Endodermal cell (in vitro differentiated cells): ENCODE results near the gene TNFSF11. TPM values are rescaled to one million over a fixed set of nuclear protein-coding genes. Genes with fewer than 3 reads are reported as not detected.

Experiments
- DNase-seq: peaks from one replicate; pipeline ENCODE4 v3.0.0-alpha.2; 2017
- H3K27ac ChIP-seq: 2 replicates; pipeline ENCODE4 v1.5.1; 2013; ENCODE audit warnings: mild to moderate bottlenecking, low read depth, low read length, moderate library complexity
- H3K27me3 ChIP-seq: 2 replicates; pipeline ENCODE4 v1.6.1; 2013; ENCODE audit warnings: mild to moderate bottlenecking, low read length, moderate library complexity; ENCODE audit not compliant: insufficient read depth, control insufficient read depth, poor library complexity, severe bottlenecking
- H3K36me3 ChIP-seq: 2 replicates; pipeline ENCODE4 v1.7.0; 2013; ENCODE audit warnings: mild to moderate bottlenecking, low read length, moderate library complexity; ENCODE audit not compliant: control insufficient read depth, insufficient read depth
- H3K4me1 ChIP-seq: one replicate; pipeline ENCODE4 v1.7.0; 2013; ENCODE audit warnings: low read length; ENCODE audit not compliant: control insufficient read depth, insufficient read depth
- H3K4me3 ChIP-seq: 2 replicates; pipeline ENCODE4 v1.5.1; 2013; ENCODE audit warnings: mild to moderate bottlenecking, low read length, moderate library complexity
- H3K9ac ChIP-seq: 2 replicates; pipeline ENCODE4 v1.6.1; 2013; ENCODE audit warnings: mild to moderate bottlenecking, low read length, moderate library complexity; ENCODE audit not compliant: poor library complexity, severe bottlenecking; ENCODE audit errors: extremely low read depth
- H3K9me3 ChIP-seq: 2 replicates; pipeline ENCODE4 v1.6.1; 2013; ENCODE audit warnings: mild to moderate bottlenecking, low read length, moderate library complexity; ENCODE audit not compliant: control insufficient read depth
- H3K27ac Mint-ChIP-seq: 2 replicates; pipeline ENCODE4 v1.8.0; 2020; ENCODE audit warnings: mixed read lengths
- H3K27me3 Mint-ChIP-seq: 2 replicates; pipeline ENCODE4 v1.8.0; 2021; ENCODE audit warnings: mild to moderate bottlenecking, mixed read lengths; ENCODE audit not compliant: insufficient read depth
- H3K36me3 Mint-ChIP-seq: 2 replicates; pipeline ENCODE4 v1.8.0; 2020; ENCODE audit warnings: low read depth, mixed read lengths
- H3K4me1 Mint-ChIP-seq: 2 replicates; pipeline ENCODE4 v1.8.0; 2020; ENCODE audit warnings: mixed read lengths
- H3K4me3 Mint-ChIP-seq: 2 replicates; pipeline ENCODE4 v1.8.0; 2020; ENCODE audit warnings: mild to moderate bottlenecking, moderate library complexity, mixed read lengths
- H3K9me3 Mint-ChIP-seq: 2 replicates; pipeline ENCODE4 v1.8.0; 2020; ENCODE audit warnings: mild to moderate bottlenecking, mixed read lengths
- WGBS, 2 experiments: methylation state at CpG; one replicate each; pipeline versions ENCODE4 v1.1.5 to v1.1.7; 2013; ENCODE audit warnings: missing lambda C conversion rate in 2 of 2, mixed read lengths in 1 of 2; ENCODE audit not compliant: insufficient coverage in 1 of 2, insufficient read length in 1 of 2; 5-methylcytosine and 5-hydroxymethylcytosine counted together
- total RNA-seq, 2 donors: library from RNA; stranded (reverse); fragmentation: NEBNext Ultra II Directional in 1 of 2; extraction: Animal tissue kit (Norgen Biotek cat#: 25700) in 1 of 2; gene quantifications; 2 replicates in 1 of 2; 3 replicates in 1 of 2; pipeline ENCODE4 v1.2.1, GENCODE V29; 2021
- TF ChIP-seq, protein P1 (sequence below): fragments of 200-600 bp; sonication (generic); conservative IDR thresholded peaks from 2 replicates; pipeline ENCODE4 v1.5.0; 2021; ENCODE audit warnings: antibody characterized with exemption, mild to moderate bottlenecking

Gene TNFSF11
- total RNA-seq, 2 donors from 2014 or later = 0.53 to 1.1 TPM

DNA sequence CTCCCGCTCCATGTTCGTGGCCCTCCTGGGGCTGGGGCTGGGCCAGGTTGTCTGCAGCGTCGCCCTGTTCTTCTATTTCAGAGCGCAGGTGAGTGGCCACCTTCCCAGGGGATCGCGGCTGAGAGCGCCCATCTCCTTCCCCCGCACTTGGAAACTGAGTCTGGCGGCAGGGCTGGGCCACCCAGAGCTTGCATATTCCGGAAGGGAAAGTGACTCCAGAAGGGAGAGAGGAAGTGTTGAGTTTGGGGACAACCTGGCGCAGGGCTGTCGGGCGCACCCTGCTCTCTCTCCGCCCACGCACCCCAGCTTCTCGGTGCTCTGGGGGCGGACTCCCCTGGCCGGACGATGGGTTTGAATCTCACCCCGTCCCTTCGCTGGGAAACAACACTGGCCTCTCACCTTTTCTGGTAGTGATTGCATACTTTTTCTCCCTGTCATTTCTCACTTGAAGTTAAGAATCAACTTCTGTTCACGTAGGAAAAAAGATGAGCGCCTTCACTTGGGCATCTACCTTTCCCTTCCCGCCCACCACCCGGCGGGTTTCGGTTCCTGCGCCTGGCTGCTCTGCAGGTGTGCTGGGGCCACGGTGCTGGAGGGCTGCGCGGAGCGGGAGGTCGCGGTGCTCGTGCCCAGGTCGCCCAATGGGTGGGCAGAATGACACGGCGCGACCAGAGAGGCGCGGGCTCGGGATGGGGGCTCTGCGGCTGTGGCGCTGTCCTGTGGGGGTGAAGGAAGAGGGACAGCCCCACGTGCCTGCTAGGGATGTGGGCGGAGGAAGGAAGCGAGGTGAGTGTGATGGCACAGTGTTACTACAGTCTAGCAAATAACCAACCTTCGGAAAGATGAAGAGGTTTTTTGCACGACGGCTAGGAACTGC is 721 bp downstream of the TNFSF11 start:
- peaks cover 28% of the 10 kb centered on the region for H3K9me3 Mint-ChIP-seq
- H3K27me3 Mint-ChIP-seq = peaks cover 40% of the 10 kb centered on the region
- H3K4me1 Mint-ChIP-seq = peaks cover 5% of the 10 kb centered on the region
- H3K4me1 ChIP-seq = no peaks in the 10 kb centered on the region
- no peaks in the 10 kb centered on the region for H3K36me3 Mint-ChIP-seq
- peaks cover 23% of the 10 kb centered on the region for H3K9me3 ChIP-seq
- peak overlapping the region; percentile 69 for H3K4me3 Mint-ChIP-seq
- peaks cover 43% of the 10 kb centered on the region for H3K27me3 ChIP-seq
- no peaks in the 10 kb centered on the region for H3K36me3 ChIP-seq
- DNase-seq = peak; percentile 64
- TF ChIP-seq, protein P1, sequence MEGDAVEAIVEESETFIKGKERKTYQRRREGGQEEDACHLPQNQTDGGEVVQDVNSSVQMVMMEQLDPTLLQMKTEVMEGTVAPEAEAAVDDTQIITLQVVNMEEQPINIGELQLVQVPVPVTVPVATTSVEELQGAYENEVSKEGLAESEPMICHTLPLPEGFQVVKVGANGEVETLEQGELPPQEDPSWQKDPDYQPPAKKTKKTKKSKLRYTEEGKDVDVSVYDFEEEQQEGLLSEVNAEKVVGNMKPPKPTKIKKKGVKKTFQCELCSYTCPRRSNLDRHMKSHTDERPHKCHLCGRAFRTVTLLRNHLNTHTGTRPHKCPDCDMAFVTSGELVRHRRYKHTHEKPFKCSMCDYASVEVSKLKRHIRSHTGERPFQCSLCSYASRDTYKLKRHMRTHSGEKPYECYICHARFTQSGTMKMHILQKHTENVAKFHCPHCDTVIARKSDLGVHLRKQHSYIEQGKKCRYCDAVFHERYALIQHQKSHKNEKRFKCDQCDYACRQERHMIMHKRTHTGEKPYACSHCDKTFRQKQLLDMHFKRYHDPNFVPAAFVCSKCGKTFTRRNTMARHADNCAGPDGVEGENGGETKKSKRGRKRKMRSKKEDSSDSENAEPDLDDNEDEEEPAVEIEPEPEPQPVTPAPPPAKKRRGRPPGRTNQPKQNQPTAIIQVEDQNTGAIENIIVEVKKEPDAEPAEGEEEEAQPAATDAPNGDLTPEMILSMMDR = no peak
- H3K27ac ChIP-seq = no peak overlapping the region
- 4 to 5% methylated on average over 20 to 51 of the region's 51 CpGs for WGBS, 2 experiments
- H3K4me3 ChIP-seq = peak overlapping the region; percentile 78
- no peak overlapping the region for H3K9ac ChIP-seq
- no peak overlapping the region for H3K27ac Mint-ChIP-seq

DNA sequence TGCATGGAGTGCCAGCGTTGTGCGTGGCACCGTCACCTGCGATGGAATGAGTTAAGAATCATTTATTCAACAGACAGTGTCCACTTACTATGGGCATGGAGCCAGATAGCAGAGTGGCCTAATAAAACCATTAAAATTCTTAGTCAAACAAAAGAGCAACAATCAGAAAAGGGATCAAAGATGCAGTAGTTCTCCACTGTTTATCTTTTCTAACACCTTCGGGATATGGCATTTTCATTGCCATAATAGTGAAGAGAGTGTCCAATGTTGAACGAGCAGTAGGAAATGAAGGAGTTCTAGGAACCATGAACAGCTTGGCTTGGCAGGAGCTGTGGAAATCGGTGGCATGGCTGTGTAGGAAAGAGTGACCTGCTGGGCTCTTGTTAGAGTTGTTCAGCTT is 2.0 kb downstream of the TNFSF11 start:
- Mint-ChIP-seq H3K4me1 (peaks cover 5% of the 10 kb centered on the region), H3K36me3 (no peaks in the 10 kb centered on the region), H3K9me3 (peaks cover 26% of the 10 kb centered on the region), H3K27me3 (peaks cover 40% of the 10 kb centered on the region), H3K4me3 (no peak overlapping the region), H3K27ac (no peak overlapping the region)
- Histone ChIP-seq H3K27me3 (peaks cover 43% of the 10 kb centered on the region), H3K36me3 (no peaks in the 10 kb centered on the region), H3K4me3 (no peak overlapping the region), H3K27ac (no peak overlapping the region), H3K9me3 (peaks cover 23% of the 10 kb centered on the region), H3K4me1 (no peaks in the 10 kb centered on the region), H3K9ac (no peak overlapping the region)
- WGBS, 2 experiments = 81 to 84% methylated on average over 7 of the region's 7 CpGs
- no peak for DNase-seq
- TF ChIP-seq, protein P1 = no peak

DNA sequence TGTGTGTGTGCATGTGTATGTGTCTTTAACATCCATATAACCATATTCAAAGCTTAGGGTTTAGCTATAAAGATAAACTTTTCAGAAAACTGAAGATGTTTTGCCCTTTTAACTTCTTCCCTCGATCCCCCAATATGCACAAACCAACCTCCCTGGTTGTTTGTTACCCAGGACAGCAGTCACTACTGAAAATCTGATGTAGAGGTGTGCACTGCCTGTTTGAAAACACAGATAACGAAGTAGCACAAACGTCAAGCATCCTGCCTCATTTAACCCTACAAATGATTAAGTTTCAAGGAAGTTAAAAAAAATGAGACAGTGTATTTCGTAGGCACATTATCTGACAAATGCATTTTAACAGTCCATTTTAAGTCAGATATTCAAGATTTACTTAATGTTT is 3.6 kb downstream of the TNFSF11 start:
- Histone ChIP-seq H3K4me1 (no peaks in the 10 kb centered on the region), H3K27ac (no peak overlapping the region), H3K4me3 (no peak overlapping the region), H3K9me3 (peaks cover 12% of the 10 kb centered on the region), H3K36me3 (no peaks in the 10 kb centered on the region), H3K9ac (no peak overlapping the region), H3K27me3 (peaks cover 43% of the 10 kb centered on the region)
- Mint-ChIP-seq H3K9me3 (peaks cover 13% of the 10 kb centered on the region), H3K4me1 (peaks cover 8% of the 10 kb centered on the region), H3K27me3 (peaks cover 39% of the 10 kb centered on the region), H3K4me3 (no peak overlapping the region), H3K36me3 (no peaks in the 10 kb centered on the region), H3K27ac (no peak overlapping the region)
- TF ChIP-seq, protein P1 = no peak
- DNase-seq = no peak
- WGBS, 2 experiments = 83 to 100% methylated on average over 1 to 4 of the region's 4 CpGs
